CD4-positive, alpha-beta T cell treated with Interleukin-6 at 100 ng/mL for 8 hours (primary cell): ENCODE results near the gene ZNF836.
A peak's percentile ranks its signal among the peaks of the same experiment; 100 is the strongest.
"Not testable (repeated sequence)": the region's sequence is repeated elsewhere in the genome, so short reads cannot be mapped to it uniquely, and the experiment has no call there.

Source experiments
- DNase-seq: peaks from one replicate; pipeline ENCODE4 v3.0.0-alpha.2; 2020; ENCODE audit warnings: mixed read lengths, low spot score

The ZNF836 gene

DNA sequence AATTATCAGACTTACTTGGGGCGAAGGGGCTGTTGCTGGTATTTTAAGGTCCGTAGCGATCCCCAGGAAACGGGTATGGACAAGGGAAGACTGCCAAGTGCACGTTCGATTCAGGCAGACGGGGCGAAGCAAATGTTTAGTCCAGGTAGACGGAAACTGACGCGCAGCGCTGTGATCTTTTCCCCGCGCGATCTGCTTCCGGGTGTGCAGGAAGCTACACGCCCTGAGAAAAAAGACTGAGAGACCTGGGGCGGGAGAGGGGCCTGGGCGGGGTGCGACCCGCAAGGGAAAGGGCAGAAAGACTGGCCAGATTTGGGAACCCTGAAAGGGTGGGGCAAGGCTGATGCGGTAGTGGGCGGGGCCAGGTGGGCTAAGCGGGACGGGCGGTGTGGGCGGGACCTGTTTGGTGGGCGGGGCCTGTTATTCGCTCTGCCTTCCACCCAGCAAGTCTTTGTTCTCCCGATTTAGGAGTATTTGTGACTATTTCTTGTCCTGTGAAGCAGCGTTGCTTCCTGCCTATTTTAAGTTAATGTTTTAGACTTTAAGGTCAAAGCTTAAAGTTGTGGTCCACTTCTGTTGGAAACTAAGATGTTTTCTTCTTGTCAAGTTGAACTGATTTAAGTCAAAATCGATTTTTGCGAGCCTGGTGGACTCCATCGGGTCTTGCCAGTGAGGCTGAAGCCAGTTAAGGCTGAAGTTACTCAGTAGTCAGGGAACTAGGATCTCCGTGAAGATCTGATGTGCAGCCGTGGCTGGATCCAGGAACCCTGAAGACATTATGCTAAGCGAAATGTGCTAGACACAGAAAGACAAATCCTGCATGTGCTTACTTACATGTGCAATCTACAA is at the start of gene ZNF836:
Gene ZNF836, minus strand, starts transcription at position 301 of the 849 bp plus-strand sequence. CDS start 3,549 bp downstream, outside the sequence.
- peak; percentile 95 for DNase-seq

DNA sequence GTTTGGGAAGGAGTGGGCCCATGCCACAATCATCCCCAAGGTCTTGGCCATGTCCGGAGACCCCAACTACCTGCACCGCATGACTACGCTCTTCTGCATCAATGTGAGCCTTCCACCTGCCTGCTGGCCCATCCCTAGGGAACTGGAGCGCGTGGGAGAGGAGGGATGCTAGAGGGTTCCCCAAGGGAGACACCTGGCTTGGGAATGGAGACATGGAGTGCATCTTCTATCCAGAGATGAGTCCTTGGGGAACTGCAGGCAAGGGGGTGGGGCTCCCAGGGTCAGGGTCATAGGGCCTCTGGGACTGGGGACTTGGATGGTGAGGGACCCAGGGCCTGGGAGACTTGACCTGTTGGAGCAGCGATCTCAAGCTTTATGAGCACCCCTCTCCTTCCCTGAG is 49.6 kb upstream of the ZNF836 start:
- no peak for DNase-seq

- DNase-seq, result no peak
Measured at GRCh38 chr19:52219611-52220010, 48.2 kb upstream of the ZNF836 start.

DNA sequence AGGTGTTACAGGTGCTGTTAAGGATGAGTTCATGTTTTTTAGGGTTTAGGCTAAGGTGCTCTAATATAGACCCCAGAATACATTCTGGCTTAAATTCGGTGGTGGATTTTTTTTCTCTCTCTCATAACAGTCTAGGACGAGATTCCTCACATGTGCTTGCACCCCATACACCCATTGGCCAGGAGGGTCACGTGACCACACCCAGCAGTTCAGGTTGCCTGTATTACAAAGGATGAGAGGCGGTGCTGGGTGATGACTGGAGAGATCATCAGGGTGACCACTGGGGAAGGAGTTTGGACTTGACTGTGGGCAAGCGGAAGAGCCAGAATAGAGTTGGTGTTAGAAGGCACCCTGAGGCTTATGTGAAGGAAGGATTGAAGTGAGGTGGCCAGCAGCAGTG is 46.2 kb upstream of the ZNF836 start:
- no peak for DNase-seq

DNA sequence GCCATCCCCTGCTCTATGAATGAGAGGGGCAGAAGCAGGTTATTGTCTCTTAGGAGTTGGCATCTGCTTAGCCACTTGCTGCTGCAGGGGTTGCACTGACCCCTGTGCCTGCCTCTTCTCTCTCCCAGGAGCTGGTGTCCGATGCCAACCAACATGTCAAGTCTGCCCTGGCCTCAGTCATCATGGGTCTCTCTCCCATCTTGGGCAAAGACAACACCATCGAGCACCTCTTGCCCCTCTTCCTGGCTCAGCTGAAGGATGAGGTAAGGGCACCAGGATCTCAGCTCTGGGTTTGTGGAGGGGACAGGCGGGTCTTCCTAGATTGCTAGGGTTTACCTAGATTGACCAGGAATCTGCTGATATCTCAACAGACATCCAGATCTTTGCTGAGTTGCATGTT is 45.0 kb upstream of the ZNF836 start:
- DNase-seq, result no peak

DNA sequence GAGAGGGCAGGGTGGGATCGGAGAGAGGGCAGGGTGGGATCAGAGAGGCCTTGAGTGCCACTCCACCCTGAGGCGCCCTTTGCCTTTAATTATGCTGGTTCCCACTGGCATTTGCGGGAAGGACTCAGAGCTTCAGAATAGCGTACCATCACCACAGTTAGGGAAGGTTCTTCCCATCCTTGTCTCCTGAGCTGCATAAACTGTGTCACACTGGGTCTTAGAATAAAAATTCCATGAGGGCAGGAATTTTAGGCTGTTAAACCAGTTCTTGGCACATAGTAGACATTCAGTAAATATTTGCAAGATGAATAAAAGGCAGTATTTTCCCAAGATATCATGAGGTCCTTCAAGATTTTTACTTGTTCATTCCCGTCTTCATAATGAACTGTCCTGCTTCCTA is 42.8 kb upstream of the ZNF836 start:
- no peak for DNase-seq

- DNase-seq, result no peak
Measured at GRCh38 chr19:52212572-52213255, 41.3 kb upstream of the ZNF836 start.

DNA sequence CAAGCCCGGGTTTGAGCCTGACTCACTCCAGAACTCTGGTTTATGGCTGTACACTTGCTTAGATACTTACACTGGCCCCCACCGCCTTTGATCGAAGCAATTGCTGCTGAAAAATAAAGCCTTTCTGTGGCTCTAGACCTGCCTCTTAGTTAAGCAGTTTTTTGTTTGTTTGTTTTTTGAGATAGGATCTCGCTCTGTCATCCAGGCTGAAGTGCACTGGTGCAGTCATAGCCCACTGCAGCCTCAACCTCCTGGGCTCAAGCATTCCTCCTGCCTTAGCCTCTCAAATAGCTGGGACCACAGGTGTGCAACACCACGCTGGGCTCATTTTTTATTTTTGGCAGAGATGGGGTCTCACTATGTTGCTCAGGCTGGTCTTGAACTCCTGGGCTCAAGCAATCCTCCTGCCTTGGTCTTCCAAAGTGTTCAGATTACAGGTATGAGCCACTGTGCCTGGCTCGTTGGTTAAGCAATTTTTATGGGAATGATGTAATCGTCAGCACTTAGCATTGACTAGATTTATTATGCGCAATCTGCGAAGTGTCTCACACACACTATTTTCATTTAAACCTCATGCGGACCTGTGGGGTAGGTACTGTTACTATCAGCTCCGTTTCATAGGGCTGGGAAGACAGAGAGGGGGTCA is 40.6 kb upstream of the ZNF836 start:
- no peak for DNase-seq

GRCh38 chr19:52211203-52211602 is 39.8 kb upstream of the ZNF836 start:
- no peak for DNase-seq

DNA sequence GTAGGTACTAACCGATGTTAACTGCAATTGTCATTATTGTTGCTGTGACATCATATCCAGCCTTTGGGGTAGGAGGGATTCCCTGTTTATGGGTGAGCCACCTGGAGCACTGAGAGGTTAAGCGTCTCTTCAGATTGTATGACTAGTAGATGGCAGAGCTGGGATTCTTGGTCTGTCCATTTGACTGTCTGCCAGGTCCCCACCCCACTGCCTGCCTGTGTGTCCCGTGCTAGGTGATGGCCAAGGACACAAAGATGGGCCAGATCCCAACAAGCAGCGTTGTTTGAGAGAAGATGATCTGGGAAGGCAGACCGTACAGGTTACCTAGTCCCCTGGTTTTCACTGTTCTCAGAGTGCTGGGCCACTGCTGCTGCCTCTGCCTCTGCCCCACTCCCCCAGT is 35.1 kb upstream of the ZNF836 start:
- no peak for DNase-seq

GRCh38 chr19:52200755-52201391 is 29.5 kb upstream of the ZNF836 start:
- not testable (repeated sequence) for DNase-seq

GRCh38 chr19:52200044-52200443 is 28.6 kb upstream of the ZNF836 start:
- DNase-seq, result no peak

DNA sequence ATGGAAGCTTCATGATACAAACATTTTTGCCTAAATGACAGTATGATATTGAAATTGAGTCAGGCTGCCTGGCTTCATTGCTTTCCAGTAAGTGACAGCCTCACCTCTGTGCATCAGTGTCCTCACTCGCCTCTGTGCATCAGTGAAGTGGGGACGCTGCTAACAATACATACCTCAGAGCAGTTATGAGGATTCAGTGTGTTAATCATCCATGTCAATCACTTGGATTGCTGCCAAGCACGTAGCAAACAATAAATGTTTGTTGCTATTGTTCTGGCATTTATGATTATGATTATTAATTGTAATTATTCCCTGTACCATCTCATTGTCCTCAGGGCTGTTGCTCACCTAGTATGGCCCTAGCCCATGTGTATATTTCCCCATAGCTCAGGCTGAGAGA is 27.3 kb upstream of the ZNF836 start:
- DNase-seq, result no peak

DNA sequence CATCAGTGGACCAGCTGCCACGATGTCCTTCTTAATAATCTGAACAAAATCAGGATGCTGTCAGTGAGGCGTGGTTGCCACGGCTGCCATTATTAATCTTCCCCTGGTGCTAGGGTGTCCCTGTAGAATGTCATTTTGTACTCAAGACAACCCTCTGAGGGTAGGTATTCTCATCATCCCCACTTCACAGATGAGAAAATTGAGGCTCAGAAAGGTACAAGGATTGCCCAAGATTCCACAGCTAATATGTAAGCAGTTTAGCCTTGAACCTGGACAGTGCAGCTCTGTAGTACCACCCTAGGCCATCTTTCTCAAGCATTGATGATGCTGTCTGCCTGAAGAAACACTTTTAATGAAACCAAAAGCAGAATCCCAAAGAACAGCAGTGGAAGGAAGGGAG is 26.5 kb upstream of the ZNF836 start:
- DNase-seq, result no peak

DNA sequence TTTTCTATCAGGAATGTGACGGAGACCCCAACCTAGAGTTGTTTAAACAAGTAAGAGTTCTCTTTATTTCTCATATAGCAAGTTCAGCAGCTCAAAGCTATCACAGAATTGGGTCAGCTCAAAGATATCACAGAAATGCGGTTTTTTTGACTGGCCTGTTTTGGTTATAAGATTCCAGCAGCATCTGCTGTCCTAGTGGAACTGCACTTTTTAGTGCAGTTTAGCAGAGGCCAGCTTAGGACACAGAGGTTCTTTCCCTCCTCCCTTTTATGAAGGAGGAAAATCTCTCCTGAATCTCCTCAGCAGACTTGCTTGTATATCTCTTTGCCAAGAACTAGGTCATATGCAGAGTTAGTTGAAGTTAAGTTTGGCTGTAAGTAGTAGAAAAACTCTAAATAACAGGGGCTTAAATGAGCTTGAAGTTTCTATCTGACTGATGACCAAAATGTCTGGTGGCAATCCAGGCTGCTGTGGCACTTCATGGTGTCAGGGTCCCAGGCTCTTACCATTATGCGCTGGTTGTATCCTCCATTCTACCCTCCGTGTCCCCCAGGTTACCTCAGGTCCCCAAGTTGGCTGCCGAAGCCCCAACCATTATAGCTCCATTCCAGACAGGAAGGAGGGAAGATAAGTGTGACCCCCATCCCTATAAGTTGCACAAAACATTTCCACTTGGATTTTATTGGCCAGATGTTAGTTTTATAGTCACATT is 25.0 kb upstream of the ZNF836 start:
- no peak for DNase-seq

DNA sequence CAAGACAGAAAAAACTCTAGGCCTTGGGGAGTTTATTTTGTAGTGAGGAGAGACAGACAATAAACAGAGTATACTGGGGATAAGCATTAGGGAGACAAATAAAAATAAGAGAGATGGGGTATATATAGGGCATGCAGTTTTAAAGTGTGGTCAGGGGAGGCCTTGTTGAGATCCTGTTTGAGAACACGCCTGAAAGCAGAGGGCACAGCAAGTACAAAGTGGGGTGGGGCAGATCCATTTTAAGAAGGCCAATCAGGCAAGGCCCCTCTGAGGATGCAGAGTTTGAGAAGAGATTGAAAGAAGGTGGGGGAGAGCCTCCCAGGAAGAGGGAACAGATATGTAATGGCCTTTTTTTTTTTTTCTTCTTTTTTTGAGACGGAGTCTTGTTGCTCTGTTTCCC is 20.5 kb upstream of the ZNF836 start:
- no peak for DNase-seq

DNA sequence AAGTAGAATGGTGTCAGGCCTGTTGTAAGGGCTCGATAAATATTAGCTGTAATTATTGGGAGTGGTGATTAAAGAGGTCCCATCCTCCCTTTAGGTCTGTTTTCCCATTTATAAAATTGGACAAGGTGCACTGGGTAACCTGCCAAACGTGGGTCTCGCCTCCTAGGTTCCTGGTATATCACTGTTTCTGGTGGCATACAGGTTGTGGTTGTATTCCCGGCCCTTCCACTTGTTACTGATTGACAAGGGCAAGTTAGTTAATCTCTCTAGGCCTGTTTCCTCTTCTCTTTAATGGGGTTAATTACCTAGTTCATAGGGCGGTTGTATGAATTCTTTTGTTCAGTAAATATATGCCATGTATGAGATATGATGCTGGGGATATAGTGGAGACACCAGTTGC is 20.0 kb upstream of the ZNF836 start:
- DNase-seq, result no peak

DNA sequence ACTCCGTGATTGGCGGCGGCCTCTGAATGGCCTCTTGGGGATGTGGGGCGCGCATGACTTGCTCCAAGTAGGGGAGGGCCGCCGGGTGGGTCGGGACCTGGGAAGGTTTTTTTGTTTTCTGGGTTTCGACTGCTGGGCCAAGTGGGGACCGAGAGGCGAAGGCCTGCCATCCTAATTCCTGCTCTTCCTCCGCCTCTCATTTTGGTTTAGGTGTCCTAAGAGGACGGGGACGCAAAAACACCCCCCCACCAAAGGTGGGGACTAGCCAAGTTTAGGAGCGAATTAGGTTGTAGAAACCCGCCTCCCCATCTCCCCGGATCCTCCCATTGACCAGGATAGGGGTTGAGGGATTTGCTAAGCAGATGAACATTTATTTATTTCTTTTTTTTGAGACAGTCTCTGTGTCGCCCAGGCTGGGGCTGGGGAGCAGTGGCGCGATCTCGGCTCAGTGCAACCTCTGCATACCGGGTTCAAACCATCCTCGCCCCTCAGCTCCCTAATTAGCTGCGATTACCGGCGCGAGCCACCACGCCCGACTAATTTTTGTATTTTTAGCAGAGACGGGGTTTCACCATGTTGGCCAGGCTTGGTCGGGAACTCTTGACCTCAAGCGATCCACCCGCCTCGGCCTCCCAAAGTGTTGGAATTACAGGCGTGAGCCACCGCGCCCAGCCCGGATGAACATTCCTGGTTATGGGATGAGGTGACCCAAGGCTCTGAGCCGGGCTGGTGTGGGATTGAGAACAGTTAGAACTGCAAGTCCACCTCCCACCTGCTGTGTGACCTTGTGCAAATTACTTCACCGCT is 19.3 kb upstream of the ZNF836 start:
- no peak for DNase-seq

DNA sequence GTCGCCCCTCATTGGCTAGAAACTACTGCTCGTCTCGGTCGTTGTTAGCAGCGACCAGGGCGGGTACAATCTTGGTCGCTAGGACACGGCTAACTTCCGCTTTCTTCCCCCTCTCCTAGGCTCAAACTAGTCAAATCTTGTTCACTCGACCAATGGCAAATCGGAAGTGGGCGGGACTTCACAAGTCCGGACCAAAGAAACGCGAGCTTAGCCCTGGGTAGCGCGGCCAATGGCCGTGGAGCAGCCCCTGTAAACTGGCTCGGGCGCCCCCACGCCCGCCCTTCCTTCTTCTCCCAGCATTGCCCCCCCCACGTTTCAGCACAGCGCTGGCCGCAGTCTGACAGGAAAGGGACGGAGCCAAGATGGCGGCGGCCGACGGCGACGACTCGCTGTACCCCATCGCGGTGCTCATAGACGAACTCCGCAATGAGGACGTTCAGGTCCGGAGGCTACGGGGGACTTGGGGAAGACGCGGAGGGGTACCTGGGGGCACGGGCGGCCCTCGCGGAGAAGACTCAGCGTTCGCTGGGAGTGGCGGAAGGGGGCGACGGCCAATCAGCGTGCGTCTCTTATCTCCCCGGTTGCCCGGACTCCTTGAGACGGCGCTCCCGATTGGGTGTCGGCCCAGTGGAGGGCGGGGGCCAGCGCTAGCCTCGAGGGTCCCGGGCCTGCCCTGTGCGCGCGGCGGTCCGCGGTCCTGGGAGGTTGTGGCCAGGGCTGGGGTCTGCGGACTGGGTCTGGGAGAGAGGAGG is 18.5 kb upstream of the ZNF836 start, which contains the start of gene PPP2R1A:
Gene PPP2R1A, plus strand, starts transcription at position 318 of the 752 bp plus-strand sequence. Its CDS starts 45 bp downstream, at position 363.
- peak; percentile 100 for DNase-seq
